WERI-Rb-1 (cell line): ENCODE results near the gene EEF2KMT.
A peak's percentile ranks its signal among the peaks of the same experiment; 100 is the strongest.

Experiments used
- DNase-seq: peaks from one replicate; pipeline ENCODE4 v3.0.0-alpha.2; 2020
- H3K27ac ChIP-seq: fragments of 250-450 bp; sonication (Bioruptor Pico); 2 replicates; pipeline ENCODE4 v1.5.1; 2020; ENCODE audit warnings: mild to moderate bottlenecking, moderate library complexity
- H3K27me3 ChIP-seq: fragments of 250-450 bp; sonication (Bioruptor Pico); 2 replicates; pipeline ENCODE4 v1.5.1; 2021; ENCODE audit warnings: mild to moderate bottlenecking, low read depth, moderate library complexity; ENCODE audit not compliant: insufficient read depth, severe bottlenecking
- H3K36me3 ChIP-seq: fragments of 250-450 bp; sonication (Bioruptor Pico); 2 replicates; pipeline ENCODE4 v1.5.1; 2020; ENCODE audit warnings: mild to moderate bottlenecking, moderate library complexity
- H3K4me3 ChIP-seq: 2 replicates; pipeline ENCODE4 v1.5.1; 2011; ENCODE audit warnings: low read depth, mild to moderate bottlenecking, control low read depth, low read length
- H3K9me3 ChIP-seq: fragments of 250-450 bp; sonication (Bioruptor Pico); 2 replicates; pipeline ENCODE4 v1.5.1; 2021; ENCODE audit warnings: mild to moderate bottlenecking, moderate library complexity; ENCODE audit not compliant: severe bottlenecking
- CTCF ChIP-seq: IDR thresholded peaks from 2 replicates; pipeline ENCODE4 v1.5.1; 2011; ENCODE audit warnings: low read depth, mild to moderate bottlenecking, control low read depth, inconsistent platforms, low read length

EEF2KMT gene

GRCh38 chr16:5036228-5037156 lies 61.1 kb downstream of the EEF2KMT start:
- no peak for TF ChIP-seq CTCF
- H3K9me3 ChIP-seq, result no peaks in the 10 kb centered on the region
- no peak overlapping the region for H3K4me3 ChIP-seq
- H3K27ac ChIP-seq, result no peak overlapping the region
- peak; percentile 58 for DNase-seq
- H3K27me3 ChIP-seq, result no peaks in the 10 kb centered on the region
- no peaks in the 10 kb centered on the region for H3K36me3 ChIP-seq

DNA sequence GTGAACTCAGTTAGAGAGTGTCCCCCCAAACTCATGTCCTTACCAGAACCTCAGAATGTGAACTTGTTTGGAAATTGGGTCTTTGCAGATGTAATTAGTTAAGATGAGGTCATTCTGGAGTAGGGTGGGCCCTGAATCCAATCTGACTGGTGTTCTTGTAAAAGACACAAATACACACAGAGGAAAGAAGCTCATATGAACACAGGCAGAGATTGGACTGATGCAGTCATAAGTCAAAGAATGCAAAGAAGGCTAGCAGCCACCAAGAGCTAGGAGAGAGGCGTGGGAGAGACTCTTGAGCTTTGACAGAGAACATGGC lies 61.7 kb downstream of the EEF2KMT start:
- no peak for DNase-seq
- Histone ChIP-seq H3K4me3 (no peak overlapping the region), H3K36me3 (no peaks in the 10 kb centered on the region), H3K9me3 (no peaks in the 10 kb centered on the region), H3K27ac (no peak overlapping the region), H3K27me3 (no peaks in the 10 kb centered on the region)
- no peak for TF ChIP-seq CTCF
